GM19438 (cell line): ENCODE data around the gene USP30.
"Not testable (repeated sequence)": the region's sequence is repeated elsewhere in the genome, so short reads cannot be mapped to it uniquely, and the experiment has no call there.

Experiments used
- ATAC-seq: cut with Tn5 transposase; IDR thresholded peaks from one replicate; pipeline ENCODE4 v1.9.1; 2021; ENCODE audit warnings: low read depth; ENCODE audit not compliant: unreplicated experiment

Gene USP30

DNA sequence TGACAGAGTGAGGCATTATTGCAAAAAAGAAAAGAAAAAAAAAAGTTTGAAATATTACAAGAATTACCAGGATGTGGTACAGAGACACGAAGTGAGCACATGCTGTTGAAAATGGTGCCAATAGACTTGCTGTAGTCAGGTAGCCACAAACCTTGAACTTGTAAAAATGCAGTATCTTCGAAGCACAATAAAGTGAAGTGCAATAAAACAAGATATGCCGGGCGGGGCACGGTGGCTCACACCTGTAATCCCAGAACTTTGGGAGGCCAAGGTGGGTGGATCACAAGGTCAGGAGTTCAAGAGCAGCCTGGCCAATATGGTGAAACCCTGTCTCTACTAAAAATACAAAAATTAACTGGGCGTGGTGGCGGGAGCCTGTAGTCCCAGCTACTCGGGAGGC lies 2.6 kb upstream of the USP30 start:
- not testable (repeated sequence) for ATAC-seq

DNA sequence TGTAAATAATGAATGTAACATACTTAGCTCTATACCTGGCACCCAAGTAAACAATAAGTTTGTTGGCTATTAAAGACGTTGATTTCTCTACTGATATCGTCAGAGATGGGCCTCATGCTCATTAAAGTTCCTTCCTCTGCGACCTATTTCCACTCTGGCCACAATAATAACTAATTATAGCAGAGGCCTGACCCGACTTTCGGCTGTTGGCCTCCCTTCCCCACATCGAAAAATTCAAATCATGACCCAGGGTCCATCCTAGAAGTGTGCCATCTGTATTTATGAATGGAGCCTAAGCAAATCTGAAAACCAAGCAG lies 321 bp upstream of the USP30 start:
- no peak for ATAC-seq

DNA sequence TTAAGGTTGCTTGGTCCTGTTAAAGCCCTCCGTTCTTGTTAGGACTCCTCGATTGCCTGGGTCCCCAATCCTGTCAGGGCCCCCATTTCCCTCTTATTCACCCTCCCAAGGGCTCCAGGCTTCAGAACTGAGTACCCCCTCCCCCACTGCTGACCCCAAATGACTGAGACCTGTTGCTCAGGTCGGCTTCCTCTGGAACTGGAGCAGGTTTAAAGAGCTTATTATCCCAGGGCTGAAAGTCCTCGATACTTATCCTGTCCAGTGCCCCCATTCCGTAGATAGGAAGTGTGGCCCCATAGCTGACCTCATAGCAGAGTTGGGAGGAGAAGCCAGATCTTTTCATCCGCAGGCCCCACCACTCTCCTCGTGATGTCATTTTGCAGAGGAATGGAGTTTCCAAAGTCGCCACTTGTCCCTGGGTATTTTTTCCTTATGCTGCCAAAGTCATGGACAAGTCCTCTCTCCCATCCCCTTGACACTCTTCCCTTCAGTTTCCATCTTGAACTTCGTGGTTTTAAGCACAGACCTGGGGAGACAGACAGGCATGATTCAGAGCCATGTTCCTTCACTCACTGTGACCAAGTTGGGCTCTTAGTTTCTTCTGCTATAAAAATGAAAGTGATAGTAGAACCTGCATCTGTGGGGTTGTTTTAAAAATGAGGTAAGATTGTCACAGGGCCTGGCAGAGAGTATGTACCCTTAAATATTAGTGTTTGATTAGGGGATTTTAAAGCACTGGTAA lies 1.2 kb downstream of the USP30 start:
- ATAC-seq, result peak; percentile 37

DNA sequence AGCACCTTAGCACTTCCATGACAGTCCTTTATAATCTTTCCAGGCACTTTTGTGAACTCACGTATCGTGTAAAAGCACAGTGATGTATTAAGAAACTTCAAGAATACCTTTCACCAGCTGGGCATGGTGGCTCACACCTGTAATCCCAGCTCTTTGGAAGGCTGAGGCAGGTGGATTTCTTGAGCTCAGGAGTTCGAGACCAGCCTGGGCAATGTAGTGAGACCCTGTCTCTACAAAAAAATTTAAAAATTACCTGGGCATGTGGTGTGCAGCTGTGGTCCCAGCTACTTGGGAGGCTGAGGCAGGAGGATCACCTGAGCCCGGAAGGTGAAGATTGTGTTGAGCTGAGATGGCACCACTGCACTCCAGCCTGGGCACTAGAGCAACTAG lies 1.7 kb downstream of the USP30 start:
- ATAC-seq, result not testable (repeated sequence)

- ATAC-seq, result no peak
These were observed 2.1 kb downstream of the USP30 start for GRCh38 chr12:109054520-109054919.

DNA sequence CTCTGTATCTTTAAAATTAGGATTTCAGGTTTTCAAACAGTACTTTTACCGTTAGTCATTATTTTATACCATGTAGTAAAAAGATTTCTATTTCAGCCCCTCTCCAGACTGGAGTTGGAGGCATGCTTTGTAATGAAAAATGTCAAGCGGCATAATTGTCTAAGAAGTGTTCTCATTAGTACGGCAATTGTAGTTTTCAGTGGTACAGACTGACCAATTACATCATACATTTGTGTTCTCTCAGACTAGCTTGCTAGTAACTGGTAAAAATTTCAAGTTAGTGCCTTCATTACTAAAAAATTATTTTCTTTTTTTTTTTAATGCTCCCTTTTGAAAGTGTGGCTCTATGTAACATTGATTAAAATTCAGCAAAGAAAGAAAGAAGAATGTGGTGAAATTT lies 4.5 kb downstream of the USP30 start:
- ATAC-seq, result no peak

GRCh38 chr12:109057376-109057775 lies 5.0 kb downstream of the USP30 start:
- ATAC-seq, result no peak

DNA sequence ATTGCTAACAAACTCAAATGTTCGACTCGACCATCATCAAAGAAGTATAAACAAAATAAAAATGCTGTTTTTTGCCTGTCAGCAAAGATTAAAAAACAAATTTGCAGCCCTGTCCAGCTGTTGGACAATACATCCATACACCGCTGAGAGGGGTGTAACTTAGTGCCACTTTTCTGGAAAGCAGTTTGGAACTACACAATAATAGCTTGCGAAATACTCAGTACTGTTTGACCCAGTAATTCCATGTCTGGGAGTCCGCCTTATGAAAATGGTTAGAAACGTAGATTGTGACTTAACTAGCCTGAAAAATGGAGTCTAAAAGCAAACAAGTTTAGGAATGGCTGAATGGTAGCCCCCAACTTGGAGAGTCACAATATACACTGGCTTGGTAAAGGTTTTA lies 6.4 kb downstream of the USP30 start:
- ATAC-seq, result no peak

GRCh38 chr12:109064143-109064542 lies 11.8 kb downstream of the USP30 start:
- no peak for ATAC-seq

- no peak for ATAC-seq
These were observed 12.9 kb downstream of the USP30 start for GRCh38 chr12:109065154-109065852.

DNA sequence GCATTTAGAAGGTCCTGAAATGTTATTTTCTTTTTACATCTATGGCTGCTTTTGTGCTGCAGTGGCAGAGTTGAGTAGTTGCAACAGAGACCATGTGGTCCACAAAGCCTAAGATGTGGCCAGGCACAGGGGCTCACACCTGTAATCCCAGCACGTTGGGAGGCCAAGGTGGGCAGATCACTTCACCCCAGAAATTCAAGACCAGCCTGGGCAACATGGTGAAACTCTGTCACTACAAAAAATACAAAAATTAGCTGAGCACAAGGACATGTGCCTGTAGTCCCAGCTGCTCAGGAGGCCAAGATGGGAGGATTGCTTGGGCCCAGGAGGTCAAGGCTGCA lies 13.4 kb downstream of the USP30 start:
- no peak for ATAC-seq

DNA sequence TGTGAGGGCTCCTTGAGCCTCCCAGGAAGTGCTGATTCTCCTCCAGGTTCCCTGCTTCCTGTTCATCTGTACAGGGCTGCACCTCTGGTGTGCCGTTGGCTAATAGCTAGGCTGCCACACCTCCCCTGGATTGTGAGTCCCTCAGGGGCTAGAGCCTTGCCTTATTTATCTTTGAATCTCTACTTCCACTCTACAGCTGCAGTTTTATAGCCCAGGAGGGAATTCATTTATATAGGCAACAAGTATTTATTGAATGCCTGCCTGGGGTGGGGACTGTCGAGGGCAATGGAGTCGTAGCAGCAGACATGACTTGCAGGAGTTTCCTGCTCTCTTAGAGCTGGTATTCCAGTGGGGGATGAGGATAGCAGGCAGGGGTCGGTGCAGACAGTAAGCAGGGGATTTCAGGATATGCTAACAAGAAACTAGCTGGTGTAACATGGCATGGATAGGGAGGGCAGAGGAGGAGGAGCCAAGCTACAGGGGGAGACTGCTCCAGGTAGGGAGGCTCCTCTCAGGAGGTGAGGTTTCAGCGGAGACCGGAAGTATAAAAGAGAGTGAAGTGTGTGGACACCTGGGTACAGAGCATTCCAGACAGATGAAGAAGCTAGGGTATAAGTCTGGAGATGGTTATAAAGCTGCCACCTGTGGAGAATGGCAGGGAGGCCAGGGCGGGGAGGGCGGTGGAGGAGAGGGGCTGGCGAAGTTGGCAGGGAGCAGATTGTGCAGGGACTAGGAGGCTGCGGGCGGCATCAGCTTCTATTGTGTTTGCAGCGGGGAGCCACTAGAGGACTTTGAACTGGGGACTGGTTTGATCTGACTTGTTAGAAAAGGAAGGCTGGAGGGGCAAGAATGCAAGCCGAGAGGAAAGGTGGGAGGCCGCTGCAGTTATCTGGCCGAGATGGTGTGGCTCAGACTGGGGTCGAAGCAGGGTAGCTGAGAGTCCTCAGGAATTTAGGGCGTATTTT lies 17.2 kb downstream of the USP30 start:
- ATAC-seq, result no peak

DNA sequence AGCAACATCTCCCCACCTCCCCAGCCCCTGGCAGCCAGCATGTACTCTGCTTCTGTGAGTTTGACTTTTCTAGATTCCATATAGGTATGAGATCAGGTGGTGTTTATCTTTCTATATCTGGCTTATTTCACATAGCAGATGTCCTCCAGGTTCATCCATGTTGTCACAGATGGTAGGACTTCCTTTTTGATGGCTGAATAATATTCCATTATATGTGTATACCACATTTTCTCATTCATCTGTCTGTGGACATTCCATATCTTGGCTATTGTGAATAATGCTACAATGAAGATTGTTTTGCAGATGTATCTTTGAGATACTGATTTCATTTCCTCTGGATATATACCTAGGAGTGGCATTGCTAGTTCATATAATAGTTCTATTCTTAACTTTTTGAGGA lies 22.5 kb downstream of the USP30 start:
- ATAC-seq, result no peak

GRCh38 chr12:109082751-109083150 lies 30.4 kb downstream of the USP30 start:
- no peak for ATAC-seq

DNA sequence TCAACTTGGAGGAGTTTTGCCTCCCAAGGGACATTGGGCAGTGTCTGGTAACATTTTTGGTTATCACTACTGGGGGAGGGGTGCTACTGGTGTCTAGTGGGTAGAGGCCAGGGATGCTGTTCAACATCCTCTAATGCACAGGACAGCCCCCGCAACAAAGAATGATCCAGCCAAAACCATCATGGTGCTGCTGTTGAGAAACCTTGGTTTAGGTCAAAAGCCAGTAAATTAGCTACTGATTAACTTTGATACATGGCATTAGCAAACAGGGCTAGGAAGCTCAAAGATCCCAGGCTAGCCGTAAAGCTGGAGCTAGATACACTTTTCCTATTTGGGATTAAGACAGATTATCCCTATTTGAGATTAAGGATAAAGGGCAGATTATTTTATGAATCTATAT lies 32.0 kb downstream of the USP30 start:
- ATAC-seq, result no peak

DNA sequence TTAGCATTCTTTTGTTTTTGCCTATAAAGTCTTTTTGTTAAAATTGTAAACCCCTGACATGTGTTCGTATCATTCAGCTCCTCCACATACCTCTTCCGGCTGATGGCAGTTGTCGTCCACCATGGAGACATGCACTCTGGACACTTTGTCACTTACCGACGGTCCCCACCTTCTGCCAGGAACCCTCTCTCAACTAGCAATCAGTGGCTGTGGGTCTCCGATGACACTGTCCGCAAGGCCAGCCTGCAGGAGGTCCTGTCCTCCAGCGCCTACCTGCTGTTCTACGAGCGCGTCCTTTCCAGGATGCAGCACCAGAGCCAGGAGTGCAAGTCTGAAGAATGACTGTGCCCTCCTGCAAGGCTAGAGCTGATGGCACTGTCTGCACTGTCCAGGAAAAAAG lies 33.2 kb downstream of the USP30 start:
- no peak for ATAC-seq

GRCh38 chr12:109087250-109087649 lies 34.9 kb downstream of the USP30 start:
- no peak for ATAC-seq

DNA sequence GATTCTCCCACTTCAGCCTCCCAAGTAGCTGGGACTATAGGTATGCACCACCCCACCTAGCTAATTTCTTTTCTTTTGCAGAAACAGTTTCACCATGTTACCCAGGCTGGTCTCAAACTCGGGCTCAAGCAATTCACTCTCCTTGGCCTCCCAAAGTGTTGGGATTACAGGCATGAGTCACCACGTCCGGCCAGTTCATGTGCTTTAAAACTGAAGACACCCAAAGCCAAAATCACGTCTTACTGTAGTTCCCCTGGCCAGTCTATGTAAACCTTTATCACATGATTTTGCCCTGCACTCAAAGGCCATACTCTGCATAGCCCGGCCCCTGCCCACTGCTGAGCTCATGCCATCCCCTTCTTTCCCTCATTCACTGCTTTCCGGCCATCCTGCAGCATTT lies 36.4 kb downstream of the USP30 start:
- no peak for ATAC-seq

GRCh38 chr12:109089683-109090082 lies 37.3 kb downstream of the USP30 start:
- no peak for ATAC-seq

GRCh38 chr12:109092497-109093021 lies 40.2 kb downstream of the USP30 start:
- no peak for ATAC-seq
